ENCODE measurements around the gene FBXL4.

FBXL4 gene

DNA sequence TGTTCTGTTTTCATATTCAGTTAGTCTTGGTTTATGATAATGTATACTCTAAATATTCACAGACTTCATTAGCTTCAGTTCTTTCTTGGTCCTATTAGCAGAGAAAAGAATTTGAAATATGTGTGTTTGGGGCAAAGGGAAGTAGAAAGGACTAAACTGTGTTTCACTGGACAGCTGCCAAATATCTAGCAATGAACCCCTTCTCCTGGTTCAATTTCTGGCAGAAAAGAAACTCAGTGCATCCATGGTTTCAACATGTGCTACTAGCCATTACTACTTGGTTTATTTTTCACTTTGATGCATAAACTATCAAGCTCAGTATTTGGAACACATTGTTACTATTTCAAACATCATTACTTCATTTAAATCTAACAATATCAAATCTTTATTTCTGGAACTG, 43.6 kb downstream of the FBXL4 start:
- DNase-seq: no peak
- in situ Hi-C loops (cut with MboI; ENCODE audit: low pct_unique_long_range_greater_than_20kb, low sequenced_read_pairs): no loop called here

GRCh38 chr6:98900706-98901105, 47.0 kb downstream of the FBXL4 start:
- no peak for DNase-seq
- in situ Hi-C loops (cut with MboI; ENCODE audit: low pct_unique_long_range_greater_than_20kb, low sequenced_read_pairs): no loop called here

GRCh38 chr6:98894810-98895209, 52.9 kb downstream of the FBXL4 start:
- in situ Hi-C loops (cut with MboI; ENCODE audit: low pct_unique_long_range_greater_than_20kb, low sequenced_read_pairs): no loop called here

DNA sequence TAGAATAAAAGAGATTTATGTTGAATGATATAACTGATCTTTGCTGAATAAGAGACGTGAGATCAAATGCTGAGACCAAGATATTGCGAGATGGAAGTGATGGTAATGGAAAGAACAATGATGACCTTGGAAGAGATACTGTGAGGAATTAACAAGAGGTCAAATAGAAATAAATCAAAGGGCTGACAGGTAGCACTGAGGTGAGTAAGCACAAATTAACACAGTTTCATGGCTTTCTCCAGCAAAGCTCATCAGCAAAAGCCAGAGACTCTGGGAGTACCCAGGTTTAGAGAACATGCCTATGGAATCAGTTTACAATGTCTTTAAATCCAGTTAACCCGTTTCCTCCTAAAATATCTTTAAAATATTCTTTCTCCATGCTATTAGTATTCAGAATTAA, 60.1 kb downstream of the FBXL4 start:
- in situ Hi-C loops (cut with MboI; ENCODE audit: low pct_unique_long_range_greater_than_20kb, low sequenced_read_pairs): no loop called here
- no peak for DNase-seq

More at GRCh38 chr6:98894810-98895209, 52.9 kb downstream of the FBXL4 start:
- no peak for DNase-seq

DNA sequence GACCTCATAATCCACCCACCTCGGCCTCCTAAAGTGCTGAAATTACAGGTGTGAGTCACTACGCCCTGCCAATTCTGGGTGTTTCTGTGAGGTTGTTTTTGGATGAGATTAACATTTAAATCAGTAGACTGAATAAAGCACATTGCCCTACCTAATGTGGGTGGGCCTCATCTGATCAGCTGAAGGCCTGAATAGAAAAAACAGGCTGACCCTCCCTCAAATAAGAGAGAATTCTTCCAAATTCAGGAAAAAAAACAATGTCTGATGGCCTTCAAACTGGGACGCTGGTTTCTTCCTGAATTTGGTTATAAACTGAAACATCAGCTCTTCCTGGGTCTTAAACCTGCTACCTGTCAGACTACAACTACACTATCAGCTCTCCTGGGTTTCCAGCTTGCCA, 62.4 kb downstream of the FBXL4 start:
- in situ Hi-C loops (cut with MboI; ENCODE audit: low pct_unique_long_range_greater_than_20kb, low sequenced_read_pairs): no loop called here
- no peak for DNase-seq

GRCh38 chr6:98880486-98880885, 67.3 kb downstream of the FBXL4 start:
- no peak for DNase-seq
- in situ Hi-C loops (cut with MboI; ENCODE audit: low pct_unique_long_range_greater_than_20kb, low sequenced_read_pairs): no loop called here

DNA sequence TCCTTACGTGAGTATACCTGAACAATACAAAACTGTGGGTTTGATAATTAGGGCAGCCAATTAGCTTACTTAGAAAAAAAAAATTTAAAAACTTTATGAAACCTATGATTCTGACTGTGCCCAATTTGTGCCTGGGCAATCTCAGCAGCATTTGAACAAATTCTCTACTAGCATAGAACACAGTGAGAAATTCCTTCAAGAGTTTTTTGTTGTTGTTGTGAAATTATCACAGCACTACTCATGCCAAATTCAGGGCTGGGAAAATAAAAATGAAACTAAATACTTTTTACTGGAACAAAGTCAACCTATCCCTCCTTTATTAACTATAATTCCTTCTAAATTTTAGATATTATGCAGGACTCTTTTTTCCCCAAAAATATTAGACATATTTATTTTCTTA, 70.5 kb downstream of the FBXL4 start:
- no peak for DNase-seq
- in situ Hi-C loops (cut with MboI; ENCODE audit: low pct_unique_long_range_greater_than_20kb, low sequenced_read_pairs): no loop called here

GRCh38 chr6:98875375-98875774, 72.4 kb downstream of the FBXL4 start:
- in situ Hi-C loops (cut with MboI; ENCODE audit: low pct_unique_long_range_greater_than_20kb, low sequenced_read_pairs): no loop called here
- no peak for DNase-seq

DNA sequence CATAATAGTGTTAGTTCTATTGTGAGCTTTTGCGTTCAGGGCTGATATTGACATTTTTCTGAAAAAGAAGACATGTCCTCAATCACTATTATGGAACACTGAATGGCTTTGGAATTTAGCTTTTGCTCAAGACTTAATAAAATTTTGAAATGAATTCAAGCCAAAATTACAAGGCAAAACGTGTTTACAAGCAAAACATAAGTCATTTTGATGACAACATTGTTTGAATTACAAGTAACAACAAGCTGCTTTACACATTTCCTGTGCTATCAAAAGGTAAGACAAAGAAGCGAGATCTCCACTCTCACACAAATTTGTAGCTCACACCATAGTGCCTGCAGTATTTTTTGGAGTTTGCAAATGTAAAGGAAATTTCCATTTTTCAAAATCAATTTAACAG, 75.9 kb downstream of the FBXL4 start:
- DNase-seq: no peak
- in situ Hi-C loops (cut with MboI; ENCODE audit: low pct_unique_long_range_greater_than_20kb, low sequenced_read_pairs): no loop called here

GRCh38 chr6:98871057-98871456, 76.7 kb downstream of the FBXL4 start:
- DNase-seq: no peak
- in situ Hi-C loops (cut with MboI; ENCODE audit: low pct_unique_long_range_greater_than_20kb, low sequenced_read_pairs): no loop called here

GRCh38 chr6:98864497-98864896, 83.2 kb downstream of the FBXL4 start:
- no peak for DNase-seq
- in situ Hi-C loops (cut with MboI; ENCODE audit: low pct_unique_long_range_greater_than_20kb, low sequenced_read_pairs): no loop called here

DNA sequence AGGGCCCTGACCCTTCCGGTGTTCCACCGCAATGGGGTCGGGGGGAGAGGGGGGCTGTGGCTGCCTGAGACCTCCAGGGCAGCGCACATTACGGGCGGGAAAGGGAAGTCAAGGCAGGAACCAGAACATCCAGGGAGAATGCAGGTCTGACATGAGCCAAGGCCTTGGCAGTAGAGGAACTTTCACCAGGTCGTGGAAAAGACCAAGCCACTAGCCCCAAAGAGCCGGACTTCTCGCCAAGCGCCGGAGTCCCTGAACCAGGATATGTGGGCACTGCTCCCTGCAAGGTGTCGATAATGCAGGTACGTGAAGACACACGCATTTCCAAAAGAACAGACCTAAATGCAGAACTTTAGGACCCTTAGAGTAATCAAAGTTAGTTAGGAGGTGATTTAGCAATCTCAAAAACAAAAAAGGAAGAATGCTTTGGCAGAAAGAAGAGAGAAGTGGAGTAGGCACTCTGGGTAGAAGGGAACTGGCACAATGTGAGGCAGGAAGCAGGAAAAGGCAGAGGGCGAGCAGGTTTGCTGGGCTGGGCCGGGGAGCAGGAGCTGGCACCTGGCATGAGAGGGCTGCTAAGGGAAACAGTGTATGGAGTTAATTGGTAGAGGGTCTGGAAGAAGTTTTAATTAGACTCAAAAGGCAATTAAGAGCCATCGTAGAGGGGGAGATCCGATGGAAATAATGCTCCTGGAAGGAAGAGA, 99.1 kb downstream of the FBXL4 start:
- in situ Hi-C loops (cut with MboI; ENCODE audit: low pct_unique_long_range_greater_than_20kb, low sequenced_read_pairs): no loop called here
- no peak for DNase-seq

DNA sequence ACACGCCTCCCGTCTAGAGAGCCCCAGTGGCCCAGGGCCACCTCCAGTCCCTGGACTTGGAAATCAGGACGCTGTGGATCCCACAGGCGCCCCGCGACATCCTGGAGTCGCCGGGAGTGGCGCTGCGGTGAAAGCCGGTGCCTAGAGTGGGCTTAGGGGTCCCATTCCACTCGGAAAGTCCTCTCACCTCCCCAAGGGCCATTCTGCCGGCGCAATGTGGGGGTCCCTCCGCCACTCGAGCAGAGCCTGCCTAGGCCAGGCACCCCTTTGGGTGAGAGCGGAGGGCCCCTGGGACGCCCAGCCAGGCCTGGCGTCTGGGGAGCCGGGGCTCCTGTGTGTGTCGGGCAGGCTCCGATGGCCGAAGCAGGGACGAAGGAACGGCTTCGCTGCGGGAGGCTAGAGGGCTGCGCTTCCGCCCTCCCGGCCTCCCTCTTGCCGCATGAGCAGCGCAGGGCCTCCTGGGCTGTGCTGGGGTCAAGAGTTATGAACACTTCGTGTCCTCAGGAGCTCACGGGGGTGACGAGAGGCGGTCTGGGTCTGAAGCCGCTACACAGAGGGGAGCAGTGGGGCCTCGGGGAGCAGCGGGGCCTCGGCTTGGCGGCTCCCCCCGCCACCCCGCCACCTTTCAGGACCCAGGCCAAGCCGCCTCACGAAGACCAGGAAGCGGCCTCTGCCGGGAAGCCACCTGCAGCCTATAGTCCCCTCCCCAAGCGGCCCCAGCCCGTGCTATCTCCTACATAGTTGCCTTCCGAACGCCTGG, 99.8 kb downstream of the FBXL4 start:
- DNase-seq: no peak
- in situ Hi-C loops (cut with MboI; ENCODE audit: low pct_unique_long_range_greater_than_20kb, low sequenced_read_pairs): no loop called here

GRCh38 chr6:98847416-98847778, 100.3 kb downstream of the FBXL4 start:
- in situ Hi-C loops (cut with MboI; ENCODE audit: low pct_unique_long_range_greater_than_20kb, low sequenced_read_pairs): no loop called here
- DNase-seq: no peak

DNA sequence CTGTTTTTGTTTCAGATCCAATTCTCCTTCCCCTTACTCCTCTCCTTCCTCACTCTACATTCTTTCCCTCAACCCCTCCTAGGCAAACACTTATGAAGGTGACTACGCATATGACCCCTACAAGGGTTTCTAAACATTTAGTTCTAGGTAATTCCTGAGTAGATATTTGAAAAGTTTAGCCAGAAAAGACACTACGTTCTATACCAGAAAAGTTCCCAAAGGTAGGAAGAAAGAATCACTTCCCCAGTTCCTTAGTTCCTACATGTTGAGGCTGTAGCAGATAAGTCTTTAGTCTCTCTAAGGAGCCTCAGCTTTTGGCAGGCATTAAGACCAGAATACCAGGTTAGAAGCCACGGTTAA, 101.7 kb downstream of the FBXL4 start:
- in situ Hi-C loops (cut with MboI; ENCODE audit: low pct_unique_long_range_greater_than_20kb, low sequenced_read_pairs): no loop called here

GRCh38 chr6:98845211-98846020, 102.3 kb downstream of the FBXL4 start:
- DNase-seq: peak; percentile 79
- in situ Hi-C loops (cut with MboI; ENCODE audit: low pct_unique_long_range_greater_than_20kb, low sequenced_read_pairs): no loop called here

More for the DNA sequence above, 101.7 kb downstream of the FBXL4 start:
- no peak for DNase-seq

DNA sequence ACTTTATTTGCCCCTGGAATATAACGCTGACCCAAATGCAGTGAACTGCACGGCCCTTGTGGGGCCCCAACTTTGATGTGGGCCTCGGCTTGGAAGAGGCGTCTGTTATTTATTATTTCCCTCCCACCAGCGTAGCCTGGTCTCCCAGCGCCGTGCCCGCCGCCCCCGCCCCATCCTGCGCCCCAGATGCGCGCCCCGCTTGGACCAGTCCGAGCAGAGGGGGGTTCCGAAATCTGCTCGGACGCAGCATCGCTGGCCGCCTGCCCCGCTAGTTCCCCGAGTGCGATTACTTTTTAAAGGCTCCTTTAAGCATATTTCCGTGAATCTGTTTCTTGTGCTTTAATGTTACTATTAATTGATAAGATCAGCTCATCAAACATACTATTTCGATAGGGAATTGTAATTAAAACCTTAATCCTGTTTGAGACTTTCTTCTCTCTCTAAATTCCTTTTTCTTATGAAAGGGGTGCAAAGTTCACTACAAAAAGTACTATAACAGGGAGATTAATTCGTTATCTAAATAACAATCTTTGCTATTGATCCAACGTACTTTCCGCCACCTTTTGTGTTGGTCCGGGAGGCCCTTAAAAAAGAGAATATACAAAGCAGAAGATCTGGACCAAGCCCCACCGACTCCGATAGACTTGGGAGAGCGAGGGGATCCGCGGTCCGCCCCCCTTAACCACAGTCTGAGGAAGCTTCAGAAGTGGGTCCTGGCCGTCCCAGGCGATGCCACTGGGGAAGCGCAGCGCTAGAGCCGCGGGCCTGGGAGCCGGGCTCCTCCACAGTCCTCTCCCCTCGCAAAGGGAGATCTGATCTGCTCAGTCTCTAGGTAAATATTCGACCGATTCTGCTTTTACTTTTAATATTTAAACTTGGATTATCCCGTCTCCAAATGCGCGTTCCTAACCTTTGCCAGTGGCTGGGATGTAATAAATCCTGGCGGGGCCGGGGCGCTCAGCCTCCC, 103.2 kb downstream of the FBXL4 start:
- in situ Hi-C loops (cut with MboI; ENCODE audit: low pct_unique_long_range_greater_than_20kb, low sequenced_read_pairs): no loop called here
- DNase-seq: no peak

DNA sequence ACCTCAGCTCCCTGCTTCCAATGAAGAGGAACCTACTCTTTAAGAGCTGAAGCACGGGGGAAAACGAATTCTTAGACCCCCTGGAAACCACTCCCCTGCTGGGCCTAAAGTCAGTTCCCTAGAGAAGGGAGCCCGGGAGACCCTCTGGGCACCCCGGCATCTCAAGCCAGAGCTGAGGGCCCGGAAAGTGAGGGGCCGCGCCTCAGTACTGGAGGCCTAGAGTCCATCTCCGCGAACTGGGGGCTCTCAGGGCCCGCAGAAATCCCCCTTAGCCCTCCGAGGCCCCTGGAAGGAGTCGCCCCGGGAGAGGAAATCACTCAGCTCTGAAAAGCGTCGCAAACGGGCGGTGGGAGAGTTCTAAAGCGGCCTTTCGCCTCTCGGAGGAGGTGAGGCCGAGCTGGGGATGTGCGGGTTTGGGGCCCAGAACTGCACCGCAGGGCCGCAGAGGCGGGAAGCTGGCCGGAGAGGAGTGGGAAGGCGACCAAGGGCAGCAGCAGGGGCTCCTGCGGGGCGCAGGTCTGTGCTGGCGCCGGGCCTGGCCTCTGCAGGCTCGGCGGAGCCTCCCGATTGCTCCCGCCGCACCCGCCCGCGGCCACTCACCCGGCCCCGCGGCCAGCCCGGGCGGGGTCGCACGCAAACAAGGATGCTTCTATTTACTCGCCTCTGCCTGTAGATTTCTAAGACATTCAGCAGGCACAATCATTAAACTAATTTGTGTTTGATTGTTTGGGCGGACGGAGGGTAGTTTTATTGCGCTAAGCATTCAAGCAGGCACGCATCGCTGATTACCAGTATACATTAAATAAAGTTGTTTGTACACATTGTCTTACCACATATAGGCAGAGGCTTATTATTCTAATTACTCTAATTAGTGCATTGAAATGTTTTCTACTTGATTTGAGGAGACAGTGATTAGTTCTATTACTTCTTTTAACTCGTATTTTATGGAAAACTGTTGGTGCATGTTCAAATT, 104.2 kb downstream of the FBXL4 start:
- no peak for DNase-seq
- in situ Hi-C loops (cut with MboI; ENCODE audit: low pct_unique_long_range_greater_than_20kb, low sequenced_read_pairs): no loop called here
